Stimulated activated CD8-positive, alpha-beta memory T cell treated with anti-CD3 and anti-CD28 coated beads, Interleukin-7, amount 100 ng/mL, for 1 hour (primary cell): ENCODE data around the gene ERICH3.

Experiments used
- DNase-seq, 2 donors: peaks; one replicate each; pipeline ENCODE4 v3.0.0-alpha.2; 2020; ENCODE audit warnings: low read depth in 2 of 2

ERICH3 gene

GRCh38 chr1:74587888-74588287 is 85.7 kb downstream of the ERICH3 start:
- no peak for DNase-seq

GRCh38 chr1:74586253-74586897 is 87.2 kb downstream of the ERICH3 start:
- DNase-seq: no peak

GRCh38 chr1:74584185-74584584 is 89.4 kb downstream of the ERICH3 start:
- no peak for DNase-seq

- DNase-seq: no peak
These were observed 90.2 kb downstream of the ERICH3 start for GRCh38 chr1:74583397-74583796.

- DNase-seq: no peak
These were observed 94.2 kb downstream of the ERICH3 start for GRCh38 chr1:74579425-74579824.

GRCh38 chr1:74578101-74578500 is 95.5 kb downstream of the ERICH3 start:
- no peak for DNase-seq

- DNase-seq: no peak
These were observed 101.7 kb downstream of the ERICH3 start for GRCh38 chr1:74571891-74572290.

- DNase-seq: no peak
These were observed 102.1 kb downstream of the ERICH3 start for GRCh38 chr1:74571493-74571800.

- no peak for DNase-seq
These were observed 102.6 kb downstream of the ERICH3 start for GRCh38 chr1:74570797-74571492.

- DNase-seq: no peak
These were observed 123.7 kb downstream of the ERICH3 start for GRCh38 chr1:74549932-74550331.

- no peak for DNase-seq
These were observed 124.4 kb downstream of the ERICH3 start for GRCh38 chr1:74548961-74549750.

- no peak for DNase-seq
These were observed 127.8 kb downstream of the ERICH3 start for GRCh38 chr1:74545821-74546220.

- no peak for DNase-seq
These were observed 139.4 kb downstream of the ERICH3 start for GRCh38 chr1:74534241-74534640.

- DNase-seq: no peak
These were observed 141.8 kb downstream of the ERICH3 start for GRCh38 chr1:74531796-74532195.

GRCh38 chr1:74530892-74531291 is 142.7 kb downstream of the ERICH3 start:
- DNase-seq: no peak

- no peak for DNase-seq
These were observed 145.5 kb downstream of the ERICH3 start for GRCh38 chr1:74528123-74528522.

GRCh38 chr1:74526708-74527107 is 146.9 kb downstream of the ERICH3 start:
- no peak for DNase-seq

GRCh38 chr1:74523873-74524480 is 149.6 kb downstream of the ERICH3 start:
- no peak for DNase-seq

GRCh38 chr1:74522148-74522547 is 151.4 kb downstream of the ERICH3 start:
- DNase-seq: no peak
